ENCODE results near the gene LUC7L2.
A peak's percentile ranks its signal among the peaks of the same experiment; 100 is the strongest.
"Not testable (repeated sequence)": the region's sequence is repeated elsewhere in the genome, so short reads cannot be mapped to it uniquely, and the experiment has no call there.

The LUC7L2 gene

DNA sequence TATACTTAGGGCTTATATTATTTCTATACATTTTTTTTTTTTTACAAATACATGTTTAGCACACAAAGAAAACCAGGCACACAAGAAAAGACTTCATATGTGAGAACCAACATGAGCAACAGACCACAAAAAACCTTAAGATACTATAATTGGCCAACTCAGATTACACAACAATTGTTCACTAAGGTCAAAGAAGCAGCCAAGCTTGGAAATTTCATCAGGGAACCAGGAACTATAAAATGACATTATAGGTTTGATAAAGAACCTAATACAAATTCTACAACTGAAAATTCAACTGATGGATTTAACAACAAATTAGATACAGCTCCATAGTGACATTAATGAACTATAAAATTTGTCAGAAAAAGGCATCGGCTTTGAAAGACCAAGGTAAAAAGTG, 4.4 kb upstream of the LUC7L2 start:
- no peak for DNase-seq (ENCODE audit: low spot score)

DNA sequence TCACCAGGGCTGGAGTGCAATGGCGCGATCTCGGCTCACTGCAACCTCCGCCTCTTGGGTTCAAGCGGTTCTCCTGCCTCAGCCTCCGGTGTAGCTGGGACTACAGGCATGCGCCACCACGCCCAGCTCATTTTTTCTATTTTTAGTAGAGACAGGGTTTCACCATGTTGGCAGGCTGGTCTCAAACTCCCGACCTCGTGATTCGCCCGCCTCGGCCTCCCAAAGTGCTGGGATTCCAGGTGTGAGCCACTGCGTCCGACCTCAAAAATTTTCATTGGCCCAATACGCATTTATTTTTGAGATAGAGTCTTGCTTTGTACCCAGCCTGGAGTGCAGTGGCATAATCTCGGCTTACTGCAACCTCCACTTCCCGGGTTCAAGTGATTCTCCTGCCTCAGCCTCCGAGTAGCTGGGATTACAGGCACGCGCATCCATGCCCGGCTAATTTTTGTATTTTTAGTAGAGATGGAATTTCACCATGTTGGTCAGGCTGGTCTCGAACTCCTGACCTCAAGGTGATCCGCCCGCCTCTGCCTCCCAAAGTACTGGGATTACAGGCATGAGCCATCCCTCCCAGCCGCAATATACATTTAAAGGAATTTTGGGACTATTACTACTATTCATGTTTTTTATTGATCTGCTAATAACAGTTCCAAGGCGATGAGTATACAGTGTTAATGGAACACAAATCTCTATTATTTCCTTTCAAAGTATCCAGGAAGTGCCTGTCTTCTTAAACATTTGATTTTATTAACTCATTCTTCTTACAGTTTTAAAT, 1.8 kb upstream of the LUC7L2 start:
- DNase-seq (ENCODE audit: low spot score): not testable (repeated sequence)

DNA sequence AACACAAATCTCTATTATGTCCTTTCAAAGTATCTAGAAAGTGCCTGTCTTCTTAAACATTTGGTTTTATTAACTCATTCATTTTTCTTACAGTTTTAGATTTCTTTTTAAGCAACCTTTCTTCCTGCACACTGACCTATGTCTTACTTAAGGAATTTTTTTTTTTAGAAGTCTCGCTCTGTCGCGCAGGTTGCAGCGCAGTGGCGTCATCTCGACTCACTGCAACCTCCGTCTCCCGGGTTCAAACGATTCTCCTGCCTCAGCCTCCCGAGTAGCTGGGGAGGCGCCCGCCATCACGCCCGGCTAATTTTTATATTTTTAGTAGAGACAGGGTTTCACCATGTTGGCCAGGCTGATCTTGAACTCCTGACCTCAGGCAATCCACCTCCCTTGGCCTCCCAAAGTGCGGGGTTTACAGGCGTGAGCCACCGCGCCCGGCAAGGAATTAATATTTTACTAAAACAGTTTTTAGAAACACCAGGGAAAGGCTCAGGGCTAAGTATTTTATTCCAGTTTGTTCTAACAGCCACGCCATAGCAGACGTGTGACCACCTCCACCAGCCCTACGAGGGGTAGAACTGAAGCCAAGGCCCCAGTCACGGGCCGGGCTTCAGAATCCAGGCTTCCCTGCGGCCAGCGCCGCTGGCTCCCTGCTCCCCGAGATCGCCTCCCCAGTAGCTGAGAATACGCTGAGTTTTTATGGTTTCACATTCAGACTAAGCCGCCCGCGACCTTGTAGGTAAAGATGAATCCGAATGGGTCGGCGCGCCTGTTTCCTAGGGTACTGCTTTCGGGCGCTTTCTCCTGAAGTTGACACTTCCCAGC, 941 bp upstream of the LUC7L2 start:
- peak; percentile 41 for DNase-seq (ENCODE audit: low spot score)

GRCh38 chr7:139360210-139360947, 685 bp downstream of the LUC7L2 start:
- DNase-seq (ENCODE audit: low spot score): peak; percentile 91

DNA sequence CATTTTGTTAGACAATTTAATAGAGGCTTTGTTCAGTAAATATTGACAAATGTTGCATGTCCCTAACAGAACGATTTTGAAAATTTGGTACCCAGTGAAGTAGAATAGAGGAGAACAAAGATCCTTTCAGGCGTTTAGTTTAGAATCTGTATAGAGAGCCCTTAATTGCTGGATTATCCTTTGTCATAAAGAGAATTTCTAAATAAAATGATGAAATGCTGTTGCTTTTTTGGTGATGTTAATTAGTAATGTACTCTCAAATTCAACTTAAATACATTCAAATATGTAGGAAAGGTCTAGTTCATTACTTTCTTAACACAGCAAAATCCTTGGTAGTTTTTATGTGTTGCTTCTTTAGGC, 1.2 kb downstream of the LUC7L2 start:
- DNase-seq (ENCODE audit: low spot score): no peak

GRCh38 chr7:139361523-139361922, 1.8 kb downstream of the LUC7L2 start:
- no peak for DNase-seq (ENCODE audit: low spot score)

DNA sequence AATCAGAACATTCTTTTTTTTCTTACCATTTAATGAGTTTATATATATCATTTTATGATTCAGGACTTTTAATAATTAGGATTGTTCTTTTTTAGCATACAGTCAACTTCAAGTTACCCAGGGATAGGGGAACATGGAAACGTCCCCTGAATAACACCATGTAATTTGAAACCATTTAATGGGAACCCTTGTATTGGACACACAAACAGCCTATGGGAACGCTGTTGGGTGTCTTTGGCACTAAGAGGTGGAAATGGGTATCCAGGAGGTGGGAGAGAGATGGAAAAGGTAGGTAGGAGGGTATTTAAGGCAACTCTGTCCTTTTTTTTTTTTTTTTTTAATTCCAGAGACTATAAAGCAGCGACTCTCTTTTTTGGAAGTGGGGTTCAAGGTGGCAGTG, 2.6 kb downstream of the LUC7L2 start:
- no peak for DNase-seq (ENCODE audit: low spot score)

- DNase-seq (ENCODE audit: low spot score): no peak
Observed at GRCh38 chr7:139362981-139363380, 3.3 kb downstream of the LUC7L2 start.

DNA sequence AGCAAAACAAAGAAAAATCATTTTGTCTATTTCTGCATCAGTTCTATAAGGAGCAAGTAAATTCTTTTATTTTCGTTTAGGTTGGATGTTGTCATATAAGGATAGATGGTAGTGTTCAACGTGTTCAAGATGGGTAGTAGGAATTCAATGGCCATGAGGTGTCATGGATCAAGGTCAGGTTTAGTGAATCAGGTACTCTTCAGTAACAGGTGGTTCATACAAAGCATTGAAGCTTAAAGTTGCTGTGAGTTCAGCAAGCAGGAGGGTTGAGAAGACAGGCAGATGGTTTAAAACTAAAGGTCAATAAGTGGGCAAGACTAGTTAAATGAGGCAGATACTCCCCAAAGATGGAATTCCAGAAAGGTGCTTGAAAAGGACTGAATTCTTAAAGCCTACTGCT, 5.6 kb downstream of the LUC7L2 start:
- DNase-seq (ENCODE audit: low spot score): no peak

DNA sequence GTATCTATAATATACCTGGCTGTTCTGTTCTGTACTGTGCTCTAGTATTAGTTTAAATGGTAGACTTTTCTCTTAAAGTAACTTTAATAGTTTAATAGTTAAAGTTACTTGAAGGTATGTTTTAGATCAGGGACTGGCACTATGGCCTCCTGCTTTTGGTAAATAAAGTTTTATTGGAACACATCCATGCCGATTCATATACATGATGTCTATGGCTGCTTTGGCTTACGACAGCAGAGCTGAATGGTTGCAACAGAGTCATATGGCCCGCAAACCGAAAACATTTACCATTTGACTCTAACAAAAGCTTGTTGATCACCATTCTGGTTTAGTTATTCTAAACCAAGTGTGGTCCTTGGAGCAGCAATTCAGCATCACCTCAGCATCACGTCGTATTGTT, 6.7 kb downstream of the LUC7L2 start:
- DNase-seq (ENCODE audit: low spot score): no peak

- DNase-seq (ENCODE audit: low spot score): no peak
Observed at GRCh38 chr7:139367438-139368155, 7.9 kb downstream of the LUC7L2 start.

GRCh38 chr7:139370301-139370942, 10.7 kb downstream of the LUC7L2 start:
- DNase-seq (ENCODE audit: low spot score): no peak

GRCh38 chr7:139370943-139371313, 11.2 kb downstream of the LUC7L2 start:
- DNase-seq (ENCODE audit: low spot score): no peak

GRCh38 chr7:139374246-139374645, 14.6 kb downstream of the LUC7L2 start:
- no peak for DNase-seq (ENCODE audit: low spot score)

DNA sequence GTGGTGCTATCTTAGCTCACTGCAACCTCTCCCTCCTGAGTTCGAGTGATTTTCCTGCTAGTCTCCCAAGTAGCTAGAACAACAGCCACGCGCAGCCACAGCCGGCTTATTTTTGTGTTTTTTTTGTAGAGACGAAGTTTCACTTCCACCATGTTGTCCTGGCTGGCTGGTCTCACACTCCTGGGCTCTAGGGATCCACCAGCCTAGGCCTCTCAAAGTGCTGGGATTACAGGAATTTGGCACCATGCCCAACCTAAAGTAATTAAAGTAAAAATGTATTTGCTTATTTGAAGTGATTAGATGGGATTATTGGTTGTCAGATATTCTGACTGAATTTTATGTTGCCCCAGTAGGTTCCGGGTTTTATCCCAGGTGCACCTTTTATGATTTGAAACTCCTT, 22.7 kb downstream of the LUC7L2 start:
- no peak for DNase-seq (ENCODE audit: low spot score)

GRCh38 chr7:139384611-139385010, 24.9 kb downstream of the LUC7L2 start:
- no peak for DNase-seq (ENCODE audit: low spot score)

- no peak for DNase-seq (ENCODE audit: low spot score)
Observed at GRCh38 chr7:139387594-139387993, 27.9 kb downstream of the LUC7L2 start.

GRCh38 chr7:139389091-139389490, 29.4 kb downstream of the LUC7L2 start:
- no peak for DNase-seq (ENCODE audit: low spot score)

DNA sequence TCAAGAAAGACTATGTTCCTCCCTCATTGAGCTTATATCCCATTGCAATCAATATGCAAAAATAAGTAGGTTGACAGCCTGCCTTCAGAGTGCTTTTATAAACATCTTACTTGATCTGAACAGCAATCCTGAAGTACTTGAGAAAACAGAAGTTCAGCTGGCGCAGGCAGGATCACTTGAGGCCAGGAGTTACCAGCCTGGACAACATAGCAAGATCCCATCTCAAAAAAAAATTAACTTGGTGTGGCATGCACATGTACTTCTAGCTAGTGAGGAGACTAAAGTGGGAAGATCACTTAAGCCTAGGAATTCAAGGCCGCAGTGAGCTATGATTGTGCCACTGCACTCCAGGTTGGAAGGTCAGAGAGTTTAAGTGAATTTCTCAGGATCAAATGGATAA, 30.1 kb downstream of the LUC7L2 start:
- no peak for DNase-seq (ENCODE audit: low spot score)

DNA sequence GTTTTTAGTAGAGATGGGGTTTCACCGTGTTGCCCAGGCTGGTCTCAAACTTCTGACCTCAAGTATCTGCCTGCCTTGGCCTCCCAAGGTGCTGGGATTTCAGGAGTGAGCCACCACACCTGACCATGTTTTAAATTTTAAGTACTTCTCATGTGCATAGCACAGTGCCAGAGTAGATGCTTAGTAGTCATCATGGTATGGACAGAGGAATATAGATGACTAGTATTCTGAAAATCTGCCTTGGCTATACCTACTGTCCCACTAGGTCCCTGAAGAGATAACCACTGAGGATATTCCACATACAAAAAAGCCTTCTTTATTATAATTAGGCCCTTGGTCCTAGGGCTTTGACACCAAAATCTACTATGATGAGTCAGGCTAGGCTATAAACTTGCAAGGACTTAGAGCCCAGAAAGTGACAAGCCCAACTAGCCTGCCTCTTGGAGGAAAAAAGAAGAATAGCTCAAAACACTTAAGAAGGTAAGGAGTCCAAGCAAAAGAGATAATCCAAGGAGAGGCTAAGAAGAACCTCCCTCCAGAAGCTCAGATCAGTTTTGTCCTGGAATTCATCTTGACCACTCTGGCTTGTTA, 34.0 kb downstream of the LUC7L2 start:
- DNase-seq (ENCODE audit: low spot score): no peak

GRCh38 chr7:139394540-139394939, 34.8 kb downstream of the LUC7L2 start:
- no peak for DNase-seq (ENCODE audit: low spot score)
